ENCODE measurements around the gene NTNG1.

GRCh38 chr1:107267489-107267888 lies 126.7 kb downstream of the NTNG1 start:
- TF ChIP-seq POLR2AphosphoS5 (IDR thresholded peaks at IDR 0.05) (no peak), CTCF (IDR thresholded peaks at IDR 0.05) (no peak), EP300 (IDR thresholded peaks at IDR 0.05) (no peak)

Measured in esophagus muscularis mucosa (tissue), 4 donors.